GM12878 (cell line): ENCODE data around the gene CHIT1. TPM values are rescaled to one million over a fixed set of nuclear protein-coding genes. Genes with fewer than 3 reads are reported as not detected.

Experiments used
- ATAC-seq: fragments of 200-7000 bp; cut with Tn5 transposase; 3 replicates; pipeline ENCODE4 v1.9.1; 2020; ENCODE audit warnings: mild to moderate bottlenecking, moderate library complexity
- BruUV-seq: library from RNA; stranded (reverse); fragments of 400-500 nt; replicated peaks from 2 replicates; lab custom pipeline; 2021; lab: Mats Ljungman, UMichigan
- CTCF ChIA-PET: fragments of 300-600 bp; sonication (Branson Sonifier 250); formaldehyde crosslinking; extraction: SDS; loops from one replicate; lab custom pipeline; 2021; ENCODE audit warnings: inconsistent platforms; lab: Yijun Ruan, JAX
- POLR2A ChIA-PET: fragments of 350-600 bp; formaldehyde crosslinking; extraction: SDS; loops from one replicate; lab custom pipeline; 2021; ENCODE audit warnings: inconsistent platforms; lab: Charles Lee
- RAD21 ChIA-PET: fragments of 300-600 bp; sonication (Branson Sonifier 250); formaldehyde crosslinking; loops from one replicate; lab custom pipeline; 2023; ENCODE audit warnings: antibody characterized with exemption; ENCODE audit not compliant: unreplicated experiment; lab: Charles Lee
- SMC1A ChIA-PET: fragments of 300-600 bp; sonication (Branson Sonifier 250); formaldehyde crosslinking; loops from one replicate; lab custom pipeline; 2023; ENCODE audit not compliant: unreplicated experiment, uncharacterized antibody; lab: Charles Lee
- DNase-seq: peaks from one replicate; pipeline ENCODE4 v3.0.0-alpha.2; 2011; ENCODE audit warnings: low read depth, low spot score
- FAIRE-seq: peaks from 3 replicates; lab custom pipeline; 2011; peaks lifted over from hg19 to GRCh38; lab: Jason Lieb, UNC
- H2AFZ ChIP-seq: 2 replicates; pipeline ENCODE4 v1.6.0; 2011; ENCODE audit warnings: low read depth, low read length, control low read depth; ENCODE audit not compliant: control insufficient read depth
- H3K27ac ChIP-seq: 2 replicates; pipeline ENCODE4 v1.5.1; 2011; ENCODE audit warnings: control low read depth; ENCODE audit not compliant: control insufficient read depth, insufficient read depth
- H3K27me3 ChIP-seq, 2 experiments: replicated peaks in 1 of 2; 2 replicates each; pipeline versions ENCODE4 v1.6.0 to v1.6.1; 2011; ENCODE audit warnings: low read length in 1 of 2; ENCODE audit not compliant: control insufficient read depth in 2 of 2, insufficient read depth in 2 of 2
- H3K36me3 ChIP-seq, 2 experiments: 2 replicates each; pipeline ENCODE4 v1.5.1; 2011; ENCODE audit warnings: low read length in 1 of 2; ENCODE audit not compliant: control insufficient read depth in 2 of 2, insufficient read depth in 2 of 2
- H3K4me1 ChIP-seq: 2 replicates; pipeline ENCODE4 v1.6.1; 2011; ENCODE audit warnings: mild to moderate bottlenecking, low read length, moderate library complexity, mixed read lengths; ENCODE audit not compliant: control insufficient read depth, insufficient read depth
- H3K4me2 ChIP-seq: 2 replicates; pipeline ENCODE4 v1.6.0; 2011; ENCODE audit warnings: control low read depth; ENCODE audit not compliant: control insufficient read depth, insufficient read depth
- H3K4me3 ChIP-seq: fragments of 200-600 bp; sonication (generic); 2 replicates; pipeline ENCODE4 v1.5.1; 2016
- H3K79me2 ChIP-seq: 2 replicates; pipeline ENCODE4 v1.6.0; 2011; ENCODE audit warnings: low read length; ENCODE audit not compliant: control insufficient read depth, insufficient read depth
- H3K9ac ChIP-seq: 2 replicates; pipeline ENCODE4 v1.8.0; 2011; ENCODE audit warnings: low read length, control low read depth, mixed read lengths; ENCODE audit not compliant: control insufficient read depth, insufficient read depth
- H3K9me3 ChIP-seq: replicated peaks from 3 replicates; pipeline ENCODE4 v1.5.1; 2011; ENCODE audit warnings: mild to moderate bottlenecking, low read length; ENCODE audit not compliant: control insufficient read depth, insufficient read depth
- H4K20me1 ChIP-seq: 2 replicates; pipeline ENCODE4 v1.6.0; 2011; ENCODE audit not compliant: control insufficient read depth, insufficient read depth
- ATF7 ChIP-seq: fragments of 450-650 bp; IDR thresholded peaks from 2 replicates; pipeline ENCODE4 v1.6.1; 2016; ENCODE audit warnings: low read depth, mild to moderate bottlenecking
- BACH1 ChIP-seq: fragments of 450-650 bp; IDR thresholded peaks from 2 replicates; pipeline ENCODE4 v1.6.1; 2017; ENCODE audit warnings: mild to moderate bottlenecking, borderline replicate concordance
- CHD4 ChIP-seq: fragments of 200-600 bp; sonication (generic); IDR thresholded peaks from 2 replicates; pipeline ENCODE4 v1.6.1; 2016; ENCODE audit warnings: mild to moderate bottlenecking
- MXI1 ChIP-seq: fragments of 150-350 bp; IDR thresholded peaks from 2 replicates; pipeline ENCODE4 v1.6.1; 2011; ENCODE audit warnings: low read depth, mild to moderate bottlenecking, inconsistent platforms, low read length, improper control_type of control experiment
- PML ChIP-seq: IDR thresholded peaks from 2 replicates; pipeline ENCODE4 v1.6.1; 2012; ENCODE audit warnings: low read length, inconsistent platforms
- RAD21 ChIP-seq: IDR thresholded peaks from 2 replicates; pipeline ENCODE4 v1.6.1; 2011; ENCODE audit warnings: mild to moderate bottlenecking, low read depth, low read length, moderate library complexity; ENCODE audit not compliant: insufficient read depth
- SMC3 ChIP-seq: IDR thresholded peaks from 2 replicates; pipeline ENCODE4 v1.6.1; 2011; ENCODE audit warnings: low read length, improper control_type of control experiment, borderline replicate concordance
- STAT1 ChIP-seq: fragments of 450-650 bp; conservative IDR thresholded peaks from 2 replicates; pipeline ENCODE4 v1.6.1; 2014; ENCODE audit warnings: antibody characterized with exemption, mild to moderate bottlenecking
- TCF12 ChIP-seq: IDR thresholded peaks from 2 replicates; pipeline ENCODE4 v1.6.1; 2011; ENCODE audit warnings: low read depth, mild to moderate bottlenecking, low read length
- TCF3 ChIP-seq: IDR thresholded peaks from 2 replicates; pipeline ENCODE4 v1.6.1; 2012; ENCODE audit warnings: low read depth, mild to moderate bottlenecking, low read length, borderline replicate concordance; ENCODE audit not compliant: insufficient read depth
- WGBS: methylation state at CpG from one replicate; pipeline ENCODE4 v1.1.6; 2016; ENCODE audit warnings: low lambda C conversion rate; ENCODE audit not compliant: insufficient replicate concordance, insufficient coverage; ENCODE audit errors: missing lambda C conversion rate; 5-methylcytosine and 5-hydroxymethylcytosine counted together
- in situ Hi-C: fragments of 300-500 bp; cut with MboI; formaldehyde crosslinking; loops from 9 replicates; pipeline ENCODE4 v1.14.3; 2018; ENCODE audit warnings: mixed read lengths
- intact Hi-C: fragments of 100-400 bp; cut with micrococcal nuclease; formaldehyde crosslinking; loops from one replicate; pipeline ENCODE4 v1.14.2; 2022; ENCODE audit not compliant: unreplicated experiment
- polyA plus RNA-seq, 11 experiments: library from polyadenylated mRNA; depleted of rRNA in 4 of 11; unstranded in 6 of 11; stranded (reverse) in 5 of 11; fragments of >200 nt; fragmentation: Nextera tagmentation in 4 of 11; fragmentation: Illumina TruSeq in 1 of 11; extraction: Ambion mirVana in 4 of 11; extraction: Trizol in 1 of 11; gene quantifications; 1 replicate in 1 of 11; 2 replicates in 10 of 11; pipeline versions ENCODE4 v1.2.1 to v1.2.3, GENCODE V29; 2011 to 2016; ENCODE audit warnings: inconsistent platforms in 2 of 11, missing spikeins in 2 of 11, low read depth in 1 of 11
- total RNA-seq, 4 experiments: library from RNA; depleted of rRNA in 3 of 4; stranded (reverse); fragments of >200 nt in 3 of 4; fragmentation: Illumina TruSeq in 1 of 4; extraction: Trizol in 1 of 4; gene quantifications; 2 replicates each; pipeline versions ENCODE4 v1.2.1 to v1.2.3, GENCODE V29; 2013 to 2021
- TF ChIP-seq, protein P1 (sequence below): fragments of 450-650 bp; IDR thresholded peaks from 2 replicates; pipeline ENCODE4 v1.6.1; 2016; ENCODE audit warnings: mild to moderate bottlenecking, moderate library complexity, borderline replicate concordance
- TF ChIP-seq, protein P2 (sequence below), 3 experiments: IDR thresholded peaks in 2 of 3; conservative IDR thresholded peaks in 1 of 3; 2 replicates each; pipeline ENCODE4 v1.5.1; 2011; ENCODE audit warnings: low read depth in 3 of 3, low read length in 3 of 3, mild to moderate bottlenecking in 3 of 3, control low read depth in 2 of 3, moderate library complexity in 2 of 3, inconsistent platforms in 1 of 3, mixed read lengths in 1 of 3; ENCODE audit not compliant: control insufficient read depth in 2 of 3, insufficient read depth in 1 of 3; ENCODE audit errors: extremely low read depth in 1 of 3
- TF ChIP-seq, protein P3 (sequence below): fragments of 450-650 bp; IDR thresholded peaks from 2 replicates; pipeline ENCODE4 v1.6.1; 2017; ENCODE audit warnings: low read depth, mild to moderate bottlenecking, moderate library complexity

CHIT1 gene
- total and polyA plus RNA-seq, 10 of the 15 experiments (the other 5 are each of a cell fraction or from before 2014, with no cell fraction given) = 0.02 to 2.1 (median 0.76) TPM

DNA sequence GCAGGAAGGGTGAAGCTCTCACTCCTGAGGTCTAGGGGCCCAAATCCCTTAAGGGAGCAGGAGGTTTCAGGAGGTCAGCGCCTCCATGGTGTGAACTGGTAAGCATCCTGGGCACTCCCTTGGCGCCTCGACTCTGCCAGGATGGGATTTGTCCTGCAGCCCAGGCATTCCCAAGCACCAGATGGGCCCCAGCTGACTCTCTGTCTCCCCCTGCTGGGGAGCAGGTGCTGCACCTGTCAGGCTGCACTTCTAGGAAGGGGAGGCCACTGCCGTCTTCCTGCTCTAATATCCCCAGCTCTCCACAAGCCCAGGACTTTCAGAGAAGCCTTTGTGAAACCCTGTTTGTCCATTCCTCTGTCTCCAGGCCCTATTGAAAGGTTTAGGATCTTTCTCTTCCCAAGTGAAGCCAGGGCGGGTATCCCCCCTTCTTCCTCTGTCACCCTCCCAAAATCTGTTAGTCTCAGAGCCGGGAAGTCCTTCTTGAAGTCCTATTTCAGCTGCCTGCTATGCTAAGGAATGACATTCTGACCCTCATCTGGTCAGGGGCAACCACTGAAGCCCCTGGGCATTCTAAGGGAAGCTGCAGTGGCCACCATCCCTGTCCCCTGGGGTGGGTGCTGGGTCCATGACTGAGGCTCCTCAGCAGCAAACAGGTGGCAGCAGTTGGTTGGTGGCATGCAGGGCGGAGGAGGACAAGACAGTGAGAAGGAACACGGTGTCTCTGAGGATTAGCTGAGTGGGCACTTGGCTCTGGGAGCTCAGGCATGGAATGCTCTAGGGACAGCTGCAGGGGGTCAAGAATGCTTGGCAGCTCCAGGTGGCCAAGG, 57.1 kb downstream of the CHIT1 start:
- Histone ChIP-seq H3K27ac (no peak overlapping the region), H2AFZ (peak overlapping the region; percentile 35), H3K9me3 (no peaks in the 10 kb centered on the region), H3K79me2 (no peaks in the 10 kb centered on the region), H4K20me1 (no peaks in the 10 kb centered on the region), H3K4me3 (no peak overlapping the region), H3K9ac (no peak overlapping the region), H3K4me1 (peaks cover 4% of the 10 kb centered on the region; the same call in 1 of the 2 replicates), H3K36me3 (no peaks in the 10 kb centered on the region), H3K27me3 (no peaks in the 10 kb centered on the region; a peak in 2 of 4 replicates), H3K4me2 (no peak overlapping the region)
- RAD21 ChIA-PET = interaction anchor here (0.9 to 4.5 kb wide), 10 partner anchors 10 to 138 kb away, joined by 3 to 35 read pairs (median 5); no protein-coding TSS in a partner anchor
- CTCF ChIA-PET = interaction anchor here (0.5 to 3.9 kb wide), 42 partner anchors 8 to 420 kb away, joined by 3 to 65 read pairs (median 4); partner anchors contain the start of genes CHI3L1 and MYOG
- intact Hi-C loops (loop anchor here (1.0 to 5.0 kb wide), 4 partner anchors 44 to 133 kb away; no protein-coding TSS in a partner anchor), in situ Hi-C loops (no loop called here)
- ATAC-seq = peak; percentile 65
- TF ChIP-seq, protein P1, sequence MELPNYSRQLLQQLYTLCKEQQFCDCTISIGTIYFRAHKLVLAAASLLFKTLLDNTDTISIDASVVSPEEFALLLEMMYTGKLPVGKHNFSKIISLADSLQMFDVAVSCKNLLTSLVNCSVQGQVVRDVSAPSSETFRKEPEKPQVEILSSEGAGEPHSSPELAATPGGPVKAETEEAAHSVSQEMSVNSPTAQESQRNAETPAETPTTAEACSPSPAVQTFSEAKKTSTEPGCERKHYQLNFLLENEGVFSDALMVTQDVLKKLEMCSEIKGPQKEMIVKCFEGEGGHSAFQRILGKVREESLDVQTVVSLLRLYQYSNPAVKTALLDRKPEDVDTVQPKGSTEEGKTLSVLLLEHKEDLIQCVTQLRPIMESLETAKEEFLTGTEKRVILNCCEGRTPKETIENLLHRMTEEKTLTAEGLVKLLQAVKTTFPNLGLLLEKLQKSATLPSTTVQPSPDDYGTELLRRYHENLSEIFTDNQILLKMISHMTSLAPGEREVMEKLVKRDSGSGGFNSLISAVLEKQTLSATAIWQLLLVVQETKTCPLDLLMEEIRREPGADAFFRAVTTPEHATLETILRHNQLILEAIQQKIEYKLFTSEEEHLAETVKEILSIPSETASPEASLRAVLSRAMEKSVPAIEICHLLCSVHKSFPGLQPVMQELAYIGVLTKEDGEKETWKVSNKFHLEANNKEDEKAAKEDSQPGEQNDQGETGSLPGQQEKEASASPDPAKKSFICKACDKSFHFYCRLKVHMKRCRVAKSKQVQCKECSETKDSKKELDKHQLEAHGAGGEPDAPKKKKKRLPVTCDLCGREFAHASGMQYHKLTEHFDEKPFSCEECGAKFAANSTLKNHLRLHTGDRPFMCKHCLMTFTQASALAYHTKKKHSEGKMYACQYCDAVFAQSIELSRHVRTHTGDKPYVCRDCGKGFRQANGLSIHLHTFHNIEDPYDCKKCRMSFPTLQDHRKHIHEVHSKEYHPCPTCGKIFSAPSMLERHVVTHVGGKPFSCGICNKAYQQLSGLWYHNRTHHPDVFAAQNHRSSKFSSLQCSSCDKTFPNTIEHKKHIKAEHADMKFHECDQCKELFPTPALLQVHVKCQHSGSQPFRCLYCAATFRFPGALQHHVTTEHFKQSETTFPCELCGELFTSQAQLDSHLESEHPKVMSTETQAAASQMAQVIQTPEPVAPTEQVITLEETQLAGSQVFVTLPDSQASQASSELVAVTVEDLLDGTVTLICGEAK = no peak
- TF ChIP-seq, protein P2, sequence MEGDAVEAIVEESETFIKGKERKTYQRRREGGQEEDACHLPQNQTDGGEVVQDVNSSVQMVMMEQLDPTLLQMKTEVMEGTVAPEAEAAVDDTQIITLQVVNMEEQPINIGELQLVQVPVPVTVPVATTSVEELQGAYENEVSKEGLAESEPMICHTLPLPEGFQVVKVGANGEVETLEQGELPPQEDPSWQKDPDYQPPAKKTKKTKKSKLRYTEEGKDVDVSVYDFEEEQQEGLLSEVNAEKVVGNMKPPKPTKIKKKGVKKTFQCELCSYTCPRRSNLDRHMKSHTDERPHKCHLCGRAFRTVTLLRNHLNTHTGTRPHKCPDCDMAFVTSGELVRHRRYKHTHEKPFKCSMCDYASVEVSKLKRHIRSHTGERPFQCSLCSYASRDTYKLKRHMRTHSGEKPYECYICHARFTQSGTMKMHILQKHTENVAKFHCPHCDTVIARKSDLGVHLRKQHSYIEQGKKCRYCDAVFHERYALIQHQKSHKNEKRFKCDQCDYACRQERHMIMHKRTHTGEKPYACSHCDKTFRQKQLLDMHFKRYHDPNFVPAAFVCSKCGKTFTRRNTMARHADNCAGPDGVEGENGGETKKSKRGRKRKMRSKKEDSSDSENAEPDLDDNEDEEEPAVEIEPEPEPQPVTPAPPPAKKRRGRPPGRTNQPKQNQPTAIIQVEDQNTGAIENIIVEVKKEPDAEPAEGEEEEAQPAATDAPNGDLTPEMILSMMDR (IDR thresholded peaks at IDR 0.05 in 2 of 3, conservative IDR thresholded peaks at IDR 0.05 in 1 of 3; ENCODE audit: control insufficient read depth in 2 of 3, extremely low read depth in 1 of 3, insufficient read depth in 1 of 3, low read depth in 3 of 3, low read length in 3 of 3) = peak; percentile 69 to 96 (median 90)
- TF ChIP-seq TCF3 (0 out of 2 replicates have a peak, but pooled peaks have one; percentile 50), SMC3 (peak; percentile 53; the same call in 1 of the 2 replicates), RAD21 (peak; percentile 54), MXI1 (no peak), BACH1 (no peak), STAT1 (no peak), PML (no peak), TCF12 (peak; percentile 78), CHD4 (no peak), ATF7 (no peak)
- TF ChIP-seq, protein P3, sequence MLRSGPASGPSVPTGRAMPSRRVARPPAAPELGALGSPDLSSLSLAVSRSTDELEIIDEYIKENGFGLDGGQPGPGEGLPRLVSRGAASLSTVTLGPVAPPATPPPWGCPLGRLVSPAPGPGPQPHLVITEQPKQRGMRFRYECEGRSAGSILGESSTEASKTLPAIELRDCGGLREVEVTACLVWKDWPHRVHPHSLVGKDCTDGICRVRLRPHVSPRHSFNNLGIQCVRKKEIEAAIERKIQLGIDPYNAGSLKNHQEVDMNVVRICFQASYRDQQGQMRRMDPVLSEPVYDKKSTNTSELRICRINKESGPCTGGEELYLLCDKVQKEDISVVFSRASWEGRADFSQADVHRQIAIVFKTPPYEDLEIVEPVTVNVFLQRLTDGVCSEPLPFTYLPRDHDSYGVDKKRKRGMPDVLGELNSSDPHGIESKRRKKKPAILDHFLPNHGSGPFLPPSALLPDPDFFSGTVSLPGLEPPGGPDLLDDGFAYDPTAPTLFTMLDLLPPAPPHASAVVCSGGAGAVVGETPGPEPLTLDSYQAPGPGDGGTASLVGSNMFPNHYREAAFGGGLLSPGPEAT = no peak
- DNase-seq = no peak
- 13% methylated on average over 8 of the region's 8 CpGs for WGBS
- SMC1A ChIA-PET = interaction anchor here (1.1 to 3.6 kb wide), 12 partner anchors 11 to 133 kb away, joined by 3 to 28 read pairs (median 7); no protein-coding TSS in a partner anchor
- POLR2A ChIA-PET = interaction anchor here (1.1 kb wide), 1 partner anchor 10 kb away, joined by 4 read pairs; no protein-coding TSS in a partner anchor
- no TSS peak for BruUV-seq
- peak; percentile 81 for FAIRE-seq
